ENCODE results near the gene KLF4. TPM values are rescaled to one million over a fixed set of nuclear protein-coding genes. Genes with fewer than 3 reads are reported as not detected.
"Not testable (repeated sequence)": the region's sequence is repeated elsewhere in the genome, so short reads cannot be mapped to it uniquely, and the experiment has no call there.

Gene KLF4
- total and polyA plus RNA-seq, 3 experiments from 2014 or later, result 0.31 to 0.37 TPM; not detected in 1

DNA sequence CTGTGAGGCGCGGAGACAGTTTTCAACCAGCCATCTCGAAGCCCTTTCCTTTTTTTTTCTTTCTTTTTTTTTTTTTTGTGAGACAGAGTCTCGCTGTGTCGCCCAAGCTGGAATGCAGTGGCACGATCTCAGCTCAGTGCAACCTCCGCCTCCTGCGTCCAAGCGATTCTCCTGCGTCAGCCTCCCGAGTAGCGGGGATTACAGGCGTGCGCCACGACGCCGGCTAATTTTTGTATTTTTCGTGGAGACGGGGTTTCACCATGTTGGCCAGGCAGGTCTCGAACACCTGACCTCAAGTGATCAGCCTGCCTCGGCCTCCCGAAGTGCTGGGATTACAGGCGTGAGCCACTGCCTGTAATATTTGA is 1.0 kb upstream of the KLF4 start:
- H3K36me3 ChIP-seq (ENCODE audit: insufficient read depth, low read length); POLR2A ChIA-PET; H3K36me3 Mint-ChIP-seq; CTCF ChIA-PET; H3K4me3 ChIP-seq (ENCODE audit: low read length); H3K27ac ChIP-seq (ENCODE audit: low read depth, low read length); H3K9me3 Mint-ChIP-seq; H3K9me3 ChIP-seq (ENCODE audit: low read length); DNase-seq; H3K4me1 ChIP-seq (ENCODE audit: insufficient read depth, low read length): not testable (repeated sequence)
- peaks cover 12% of the 10 kb centered on the region for H3K27me3 ChIP-seq (ENCODE audit: insufficient read depth, low read length, poor library complexity, severe bottlenecking)
- peak overlapping the region in 6 of 7 donors; percentile 51 to 82 (median 64) for H3K4me3 Mint-ChIP-seq
- H3K4me1 Mint-ChIP-seq, result peaks cover 14 to 21% (median 15%) of the 10 kb centered on the region in 3 donors
- H3K27ac Mint-ChIP-seq, result peak overlapping the region in 1 of 8 donors; percentile 20
- H3K27me3 Mint-ChIP-seq, result peaks cover 54 to 62% of the 10 kb centered on the region in 2 donors

DNA sequence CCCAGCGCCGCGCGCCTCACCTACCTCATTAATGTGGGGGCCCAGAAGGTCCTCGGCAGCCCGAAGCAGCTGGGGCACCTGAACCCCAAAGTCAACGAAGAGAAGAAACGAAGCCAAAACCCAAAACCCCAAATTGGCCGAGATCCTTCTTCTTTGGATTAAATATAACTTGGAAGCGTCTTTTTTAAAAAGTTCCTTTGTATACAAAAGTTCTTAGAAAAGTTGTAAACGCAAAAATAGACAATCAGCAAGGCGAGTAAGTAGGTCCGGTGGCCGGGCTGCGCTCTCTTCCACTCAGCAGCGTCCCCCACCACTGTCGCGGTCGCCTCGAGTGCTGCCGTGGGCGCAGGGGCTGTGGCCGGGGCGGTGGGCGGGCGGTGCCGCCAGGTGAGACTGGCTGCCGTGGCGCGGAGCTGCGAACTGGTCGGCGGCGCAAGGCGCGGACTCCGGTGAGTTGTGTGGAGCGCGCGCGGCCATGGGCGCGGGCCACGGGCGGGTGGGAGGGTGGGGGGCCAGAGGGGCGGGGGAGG is 360 bp downstream of the KLF4 start:
- H3K9me3 Mint-ChIP-seq, result peaks cover 0 to 7% (median 2%) of the 10 kb centered on the region in 5 donors
- H3K4me1 Mint-ChIP-seq, result peaks cover 14 to 21% (median 15%) of the 10 kb centered on the region in 3 donors
- Histone ChIP-seq H3K4me1 (ENCODE audit: insufficient read depth, low read length) (no peaks in the 10 kb centered on the region), H3K4me3 (ENCODE audit: low read length) (no peak overlapping the region), H3K36me3 (ENCODE audit: insufficient read depth, low read length) (no peaks in the 10 kb centered on the region), H3K27ac (ENCODE audit: low read depth, low read length) (no peak overlapping the region), H3K27me3 (ENCODE audit: insufficient read depth, low read length, poor library complexity, severe bottlenecking) (peaks cover 12% of the 10 kb centered on the region), H3K9me3 (ENCODE audit: low read length) (no peaks in the 10 kb centered on the region)
- POLR2A ChIA-PET, result no interaction called here
- DNase-seq, result no peak
- CTCF ChIA-PET, result no interaction called here
- peaks cover 54 to 59% of the 10 kb centered on the region in 2 donors for H3K27me3 Mint-ChIP-seq
- H3K36me3 Mint-ChIP-seq, result no peaks in the 10 kb centered on the region
- H3K4me3 Mint-ChIP-seq, result peak overlapping the region in 6 of 7 donors; percentile 38 to 72 (median 58)
- H3K27ac Mint-ChIP-seq, result no peak overlapping the region

DNA sequence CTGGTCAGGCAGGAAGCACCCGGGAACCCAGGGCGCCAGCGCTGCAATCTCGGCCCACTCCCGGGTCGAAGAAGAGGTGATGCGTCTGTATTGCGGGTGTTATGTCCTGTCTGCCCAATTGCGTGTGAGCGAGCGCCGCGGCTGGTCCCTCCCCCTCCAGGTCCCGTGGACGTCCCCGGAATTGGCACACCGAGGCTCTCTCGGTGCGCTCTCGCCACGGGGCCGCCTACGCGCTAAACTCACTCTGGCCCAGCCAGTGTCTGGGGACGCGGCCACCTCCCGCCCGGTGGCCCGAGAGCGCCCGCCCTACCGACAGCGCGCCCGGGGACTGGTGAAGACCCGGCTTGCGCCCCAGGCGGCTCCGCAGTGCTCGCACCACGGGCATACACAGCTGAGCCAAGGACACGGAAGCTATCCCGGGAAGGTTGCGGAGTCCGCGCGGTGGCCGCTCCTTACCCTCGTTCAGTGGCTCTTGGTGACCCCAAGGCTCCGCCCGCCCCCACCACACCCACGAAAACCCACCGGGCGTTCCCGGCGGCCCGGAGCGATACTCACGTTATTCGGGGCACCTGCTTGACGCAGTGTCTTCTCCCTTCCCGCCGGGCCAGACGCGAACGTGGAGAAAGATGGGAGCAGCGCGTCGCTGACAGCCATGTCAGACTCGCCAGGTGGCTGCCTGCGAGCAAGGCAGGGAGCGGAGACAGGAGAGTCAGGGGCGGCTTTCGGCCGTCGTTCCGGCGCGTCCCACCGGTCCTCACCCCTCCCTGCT is 1.0 kb downstream of the KLF4 start:
- Histone ChIP-seq H3K36me3 (ENCODE audit: insufficient read depth, low read length) (no peaks in the 10 kb centered on the region), H3K9me3 (ENCODE audit: low read length) (no peaks in the 10 kb centered on the region), H3K4me3 (ENCODE audit: low read length) (no peak overlapping the region), H3K27me3 (ENCODE audit: insufficient read depth, low read length, poor library complexity, severe bottlenecking) (peaks cover 12% of the 10 kb centered on the region), H3K4me1 (ENCODE audit: insufficient read depth, low read length) (no peaks in the 10 kb centered on the region), H3K27ac (ENCODE audit: low read depth, low read length) (no peak overlapping the region)
- Mint-ChIP-seq H3K9me3 (peaks cover 0 to 7% (median 2%) of the 10 kb centered on the region in 5 donors), H3K27me3 (peaks cover 50 to 56% of the 10 kb centered on the region in 2 donors), H3K27ac (no peak overlapping the region), H3K36me3 (no peaks in the 10 kb centered on the region), H3K4me3 (peak overlapping the region in 5 of 7 donors; percentile 38 to 72 (median 59)), H3K4me1 (peaks cover 14 to 21% (median 15%) of the 10 kb centered on the region in 3 donors)
- ChIA-PET POLR2A (no interaction called here), CTCF (no interaction called here)
- DNase-seq, result no peak

DNA sequence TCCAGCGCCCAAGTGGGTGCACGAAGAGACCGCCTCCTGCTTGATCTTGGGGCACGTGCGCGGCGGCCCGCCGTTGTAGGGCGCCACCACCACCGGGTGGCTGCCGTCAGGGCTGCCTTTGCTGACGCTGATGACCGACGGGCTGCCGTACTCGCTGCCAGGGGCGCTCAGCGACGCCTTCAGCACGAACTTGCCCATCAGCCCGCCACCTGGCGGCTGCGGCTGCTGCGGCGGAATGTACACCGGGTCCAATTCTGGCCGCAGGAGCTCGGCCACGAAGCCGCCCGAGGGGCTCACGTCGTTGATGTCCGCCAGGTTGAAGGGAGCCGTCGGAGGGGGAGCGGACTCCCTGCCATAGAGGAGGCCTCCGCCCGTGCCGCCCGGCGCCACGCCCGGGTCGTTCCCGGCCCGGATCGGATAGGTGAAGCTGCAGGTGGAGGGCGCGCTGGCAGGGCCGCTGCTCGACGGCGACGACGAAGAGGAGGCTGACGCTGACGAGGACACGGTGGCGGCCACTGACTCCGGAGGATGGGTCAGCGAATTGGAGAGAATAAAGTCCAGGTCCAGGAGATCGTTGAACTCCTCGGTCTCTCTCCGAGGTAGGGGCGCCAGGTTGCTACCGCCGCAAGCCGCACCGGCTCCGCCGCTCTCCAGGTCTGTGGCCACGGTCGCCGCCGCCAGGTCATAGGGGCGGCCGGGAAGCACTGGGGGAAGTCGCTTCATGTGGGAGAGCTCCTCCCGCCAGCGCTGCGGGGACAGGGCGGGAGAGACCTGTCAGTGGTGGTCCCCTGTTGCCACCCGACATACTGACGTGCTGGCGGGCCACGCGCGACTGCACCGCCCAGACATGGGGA is 1.8 kb downstream of the KLF4 start:
- H3K4me1 Mint-ChIP-seq, result peaks cover 14 to 21% (median 15%) of the 10 kb centered on the region in 3 donors
- Histone ChIP-seq H3K27ac (ENCODE audit: low read depth, low read length) (no peak overlapping the region), H3K9me3 (ENCODE audit: low read length) (no peaks in the 10 kb centered on the region), H3K36me3 (ENCODE audit: insufficient read depth, low read length) (no peaks in the 10 kb centered on the region), H3K4me1 (ENCODE audit: insufficient read depth, low read length) (no peaks in the 10 kb centered on the region), H3K4me3 (ENCODE audit: low read length) (no peak overlapping the region), H3K27me3 (ENCODE audit: insufficient read depth, low read length, poor library complexity, severe bottlenecking) (peaks cover 12% of the 10 kb centered on the region)
- no peaks in the 10 kb centered on the region for H3K36me3 Mint-ChIP-seq
- peak overlapping the region in 1 of 7 donors; percentile 20 for H3K4me3 Mint-ChIP-seq
- ChIA-PET POLR2A (no interaction called here), CTCF (no interaction called here)
- no peak overlapping the region for H3K27ac Mint-ChIP-seq
- no peak for DNase-seq
- peaks cover 50 to 58% of the 10 kb centered on the region in 2 donors for H3K27me3 Mint-ChIP-seq
- peaks cover 0 to 7% (median 2%) of the 10 kb centered on the region in 5 donors for H3K9me3 Mint-ChIP-seq

DNA sequence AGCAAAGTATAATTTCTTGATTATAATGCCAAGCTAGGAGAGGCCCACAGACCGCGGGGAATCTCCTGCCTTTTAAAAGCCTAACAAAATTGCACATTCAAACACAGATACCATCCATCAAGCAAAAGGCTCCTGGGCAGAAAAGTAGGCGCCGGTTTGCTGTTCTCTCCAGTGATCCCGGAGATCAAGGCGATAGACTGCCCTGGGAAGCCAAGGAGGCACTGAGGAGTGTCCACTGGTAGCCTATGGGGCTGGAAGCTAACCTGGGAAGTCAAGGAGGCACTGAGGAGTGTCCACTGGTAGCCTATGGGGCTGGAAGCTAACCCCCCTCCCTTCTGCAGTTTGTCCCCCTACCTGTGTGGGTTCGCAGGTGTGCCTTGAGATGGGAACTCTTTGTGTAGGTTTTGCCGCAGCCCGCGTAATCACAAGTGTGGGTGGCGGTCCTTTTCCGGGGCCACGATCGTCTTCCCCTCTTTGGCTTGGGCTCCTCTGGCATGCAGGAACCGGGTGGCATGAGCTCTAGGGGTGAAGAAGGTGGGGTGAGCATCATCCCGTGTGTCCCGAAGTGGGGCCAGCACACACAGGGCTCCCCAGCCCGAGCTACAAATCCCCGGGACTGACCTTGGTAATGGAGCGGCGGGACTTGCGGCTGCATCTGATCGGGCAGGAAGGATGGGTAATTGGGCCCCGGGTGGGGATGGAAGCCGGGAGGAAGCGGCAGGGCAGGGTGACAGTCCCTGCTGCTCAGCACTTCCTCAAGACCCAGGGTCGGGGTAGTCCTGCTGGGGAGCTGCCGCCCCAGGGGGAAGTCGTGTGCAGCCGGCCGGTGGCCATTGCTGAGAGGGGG is 2.7 kb downstream of the KLF4 start:
- H3K36me3 Mint-ChIP-seq, result no peaks in the 10 kb centered on the region
- H3K9me3 Mint-ChIP-seq, result peaks cover 0 to 7% (median 2%) of the 10 kb centered on the region in 5 donors
- H3K27me3 Mint-ChIP-seq, result peaks cover 45 to 52% of the 10 kb centered on the region in 2 donors
- CTCF ChIA-PET, result no interaction called here
- no peak overlapping the region for H3K27ac Mint-ChIP-seq
- peaks cover 9% of the 10 kb centered on the region for H3K27me3 ChIP-seq (ENCODE audit: insufficient read depth, low read length, poor library complexity, severe bottlenecking)
- no peak for DNase-seq
- H3K36me3 ChIP-seq (ENCODE audit: insufficient read depth, low read length), result no peaks in the 10 kb centered on the region
- no peak overlapping the region for H3K4me3 ChIP-seq (ENCODE audit: low read length)
- H3K4me1 Mint-ChIP-seq, result peaks cover 14 to 21% (median 15%) of the 10 kb centered on the region in 3 donors
- POLR2A ChIA-PET, result no interaction called here
- H3K4me1 ChIP-seq (ENCODE audit: insufficient read depth, low read length), result no peaks in the 10 kb centered on the region
- H3K4me3 Mint-ChIP-seq, result peak overlapping the region in 3 of 7 donors; percentile 8 to 61 (median 44)
- H3K27ac ChIP-seq (ENCODE audit: low read depth, low read length), result no peak overlapping the region
- H3K9me3 ChIP-seq (ENCODE audit: low read length), result no peaks in the 10 kb centered on the region

- Mint-ChIP-seq H3K4me1 (peaks cover 5 to 14% (median 7%) of the 10 kb centered on the region in 3 donors), H3K9me3 (peaks cover 0 to 2% (median 0%) of the 10 kb centered on the region in 5 donors), H3K36me3 (no peaks in the 10 kb centered on the region), H3K4me3 (no peak overlapping the region), H3K27me3 (peaks cover 31 to 42% of the 10 kb centered on the region in 2 donors), H3K27ac (no peak overlapping the region)
- no peak overlapping the region for H3K27ac ChIP-seq (ENCODE audit: low read depth, low read length)
- POLR2A ChIA-PET, result no interaction called here
- H3K36me3 ChIP-seq (ENCODE audit: insufficient read depth, low read length), result no peaks in the 10 kb centered on the region
- no peak for DNase-seq
- no peaks in the 10 kb centered on the region for H3K4me1 ChIP-seq (ENCODE audit: insufficient read depth, low read length)
- no peaks in the 10 kb centered on the region for H3K9me3 ChIP-seq (ENCODE audit: low read length)
- no peak overlapping the region for H3K4me3 ChIP-seq (ENCODE audit: low read length)
- no peaks in the 10 kb centered on the region for H3K27me3 ChIP-seq (ENCODE audit: insufficient read depth, low read length, poor library complexity, severe bottlenecking)
- CTCF ChIA-PET, result no interaction called here
Measured at GRCh38 chr9:107485458-107486043, 4.0 kb downstream of the KLF4 start.

GRCh38 chr9:107484117-107484723 is 5.3 kb downstream of the KLF4 start:
- Histone ChIP-seq H3K9me3 (ENCODE audit: low read length) (no peaks in the 10 kb centered on the region), H3K4me3 (ENCODE audit: low read length) (no peak overlapping the region), H3K27ac (ENCODE audit: low read depth, low read length) (no peak overlapping the region), H3K4me1 (ENCODE audit: insufficient read depth, low read length) (no peaks in the 10 kb centered on the region), H3K27me3 (ENCODE audit: insufficient read depth, low read length, poor library complexity, severe bottlenecking) (no peaks in the 10 kb centered on the region), H3K36me3 (ENCODE audit: insufficient read depth, low read length) (no peaks in the 10 kb centered on the region)
- H3K9me3 Mint-ChIP-seq, result no peaks in the 10 kb centered on the region
- H3K36me3 Mint-ChIP-seq, result no peaks in the 10 kb centered on the region
- H3K4me3 Mint-ChIP-seq, result no peak overlapping the region
- ChIA-PET POLR2A (no interaction called here), CTCF (no interaction called here)
- no peak overlapping the region for H3K27ac Mint-ChIP-seq
- H3K27me3 Mint-ChIP-seq, result peaks cover 24 to 37% of the 10 kb centered on the region in 2 donors
- DNase-seq, result no peak
- H3K4me1 Mint-ChIP-seq, result peaks cover 0 to 9% (median 4%) of the 10 kb centered on the region in 3 donors
